Measurements from ENCODE around the gene RABL2B. TPM values are rescaled to one million over a fixed set of nuclear protein-coding genes. Genes with fewer than 3 reads are reported as not detected.

Gene RABL2B
- total RNA-seq = 7.3 and 9.4 TPM in 2 replicates

DNA sequence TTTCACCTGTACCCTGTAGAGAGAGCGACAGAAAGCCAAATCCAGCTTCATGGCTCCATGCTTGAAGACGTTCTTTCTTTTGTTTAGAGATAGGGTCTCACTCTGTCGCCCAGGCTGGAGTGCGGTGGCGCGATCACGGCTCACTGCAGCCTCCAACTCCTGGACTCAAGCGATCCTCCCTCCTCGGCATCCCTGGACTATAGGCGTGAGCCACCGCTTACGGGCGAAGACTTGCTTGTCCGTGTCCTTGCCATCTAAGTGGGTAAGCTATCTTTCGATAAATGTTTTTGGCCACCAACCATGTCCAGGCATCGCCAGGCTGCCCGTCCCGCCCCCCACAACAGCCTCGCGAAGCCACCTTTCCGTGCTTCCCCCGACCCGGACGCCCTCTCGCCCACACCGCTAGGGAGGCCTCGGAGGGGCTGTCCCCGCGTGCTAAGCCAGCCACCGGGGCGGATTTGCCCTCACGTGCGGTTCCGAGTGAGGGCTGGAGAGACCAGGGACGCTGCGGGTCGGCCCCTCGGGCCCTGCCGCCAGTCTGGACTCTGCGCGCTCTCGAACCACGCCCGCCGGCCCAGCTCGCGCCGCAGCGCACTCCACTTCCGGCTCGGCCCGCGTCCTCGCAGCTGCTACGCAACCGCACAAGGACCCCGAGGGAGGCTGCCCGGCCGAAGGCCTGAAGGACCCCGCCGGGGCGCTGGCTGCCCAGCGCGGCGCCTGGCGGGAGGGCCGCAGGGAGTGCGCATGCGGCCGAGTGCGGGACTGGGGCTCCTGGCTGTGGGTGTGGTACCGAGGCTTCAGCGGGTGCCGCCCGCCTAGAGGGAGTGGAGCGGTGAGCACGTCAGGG lies at the start of gene RABL2B:
TSS of gene RABL2B (minus strand) at position 604 of the 847 bp plus-strand sequence. CDS start 1,342 bp downstream, outside the sequence.

DNA sequence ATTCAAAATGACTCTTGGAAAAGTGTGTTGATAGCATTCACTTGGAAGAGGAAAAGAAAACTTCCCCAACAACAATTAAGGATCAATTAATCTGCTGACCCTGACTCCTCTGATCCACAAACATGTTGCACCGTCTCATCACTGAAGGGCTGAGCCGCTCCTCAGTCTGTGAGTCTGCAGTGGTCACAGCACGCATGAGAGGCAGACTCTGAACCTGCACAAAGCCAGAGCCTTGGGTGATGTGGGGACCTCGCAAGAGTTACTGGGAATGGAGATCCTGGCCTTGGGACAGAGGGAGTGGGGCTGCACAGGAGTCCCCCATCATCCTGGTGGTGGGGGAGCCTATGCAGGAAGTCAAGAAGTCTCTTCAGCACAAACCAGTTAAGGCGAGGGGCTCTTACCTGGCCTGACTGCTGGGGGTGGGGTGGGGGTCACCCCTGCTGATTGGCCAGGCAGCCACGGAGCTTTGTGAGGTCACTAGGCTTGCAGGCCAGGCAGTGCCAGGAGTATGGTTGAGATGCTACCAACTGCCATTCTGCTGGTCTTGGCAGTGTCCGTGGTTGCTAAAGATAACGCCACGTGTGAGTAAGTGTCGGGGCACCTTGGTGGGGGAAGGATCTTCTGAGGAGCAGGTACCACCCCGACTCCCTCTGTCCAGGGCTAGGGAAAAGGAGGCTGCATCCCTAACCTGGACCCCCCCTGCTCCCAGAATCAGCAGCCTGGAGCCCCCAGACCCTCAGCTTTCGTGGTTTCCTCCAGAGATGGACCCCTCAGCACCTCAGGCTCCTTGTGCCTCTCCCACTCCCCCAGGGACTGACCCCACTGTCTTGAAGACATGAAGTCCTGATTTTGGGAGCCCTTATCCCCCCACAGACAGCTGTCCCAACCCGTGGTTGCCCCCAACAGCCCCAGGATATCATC lies 45.4 kb downstream of the RABL2B start, which contains the start of gene ACR:
TSS of gene ACR (plus strand) at position 477 of the 921 bp plus-strand sequence. CDS start at position 509, 32 bp downstream.

Other genes with a start within 250 kb of the RABL2B start
- gene KLHDC7B, start 237.7 kb downstream of the RABL2B start, total RNA-seq = 0.60 TPM in 1 of 2 replicates, not detected in the other
- gene SYCE3, start 220.7 kb downstream of the RABL2B start, total RNA-seq = 0.94 TPM in 1 of 2 replicates, not detected in the other
- gene CPT1B, start 205.2 kb downstream of the RABL2B start, total RNA-seq = 0.95 and 4.4 TPM in 2 replicates
- gene CHKB, start 200.8 kb downstream of the RABL2B start, total RNA-seq = 15.1 and 21.3 TPM in 2 replicates
- gene MAPK8IP2, start 182.8 kb downstream of the RABL2B start, total RNA-seq = 0.26 and 0.32 TPM in 2 replicates
- 11.3 and 11.5 TPM in 2 replicates for gene ARSA, start 155.5 kb downstream of the RABL2B start, total RNA-seq
- gene SHANK3, start 110.8 kb downstream of the RABL2B start, total RNA-seq = 0.32 and 0.43 TPM in 2 replicates
- gene ACR, start 45.4 kb downstream of the RABL2B start, total RNA-seq = not detected in 2 replicates

Data from bronchial smooth muscle cell (primary cell).